ENCODE measurements around the gene ST3GAL5.
A peak's percentile ranks its signal among the peaks of the same experiment; 100 is the strongest.

Gene ST3GAL5

GRCh38 chr2:85803704-85804425 is 84.9 kb downstream of the ST3GAL5 start:
- no peak for DNase-seq (ENCODE audit: extremely low read depth, low read depth)
- H3K4me3 ChIP-seq (replicated peaks; ENCODE audit: low read depth, low read length): no peak overlapping the region
- TF ChIP-seq CTCF (IDR thresholded peaks at IDR 0.05; ENCODE audit: low read depth, low read length, missing control alignments): no peak

- no peak for TF ChIP-seq CTCF (IDR thresholded peaks at IDR 0.05; ENCODE audit: low read depth, low read length, missing control alignments)
- DNase-seq (ENCODE audit: extremely low read depth, low read depth): no peak
- no peak overlapping the region for H3K4me3 ChIP-seq (replicated peaks; ENCODE audit: low read depth, low read length)
These were observed 86.3 kb downstream of the ST3GAL5 start for GRCh38 chr2:85802354-85803103.

- no peak for TF ChIP-seq CTCF (IDR thresholded peaks at IDR 0.05; ENCODE audit: low read depth, low read length, missing control alignments)
- no peak overlapping the region for H3K4me3 ChIP-seq (replicated peaks; ENCODE audit: low read depth, low read length)
- no peak for DNase-seq (ENCODE audit: extremely low read depth, low read depth)
These were observed 86.9 kb downstream of the ST3GAL5 start for GRCh38 chr2:85801871-85802270.

- no peak overlapping the region for H3K4me3 ChIP-seq (replicated peaks; ENCODE audit: low read depth, low read length)
- TF ChIP-seq CTCF (IDR thresholded peaks at IDR 0.05; ENCODE audit: low read depth, low read length, missing control alignments): no peak
- no peak for DNase-seq (ENCODE audit: extremely low read depth, low read depth)
These were observed 88.2 kb downstream of the ST3GAL5 start for GRCh38 chr2:85800586-85800985.

- DNase-seq (ENCODE audit: extremely low read depth, low read depth): no peak
- H3K4me3 ChIP-seq (replicated peaks; ENCODE audit: low read depth, low read length): no peak overlapping the region
- no peak for TF ChIP-seq CTCF (IDR thresholded peaks at IDR 0.05; ENCODE audit: low read depth, low read length, missing control alignments)
These were observed 89.4 kb downstream of the ST3GAL5 start for GRCh38 chr2:85799215-85799956.

- no peak overlapping the region for H3K4me3 ChIP-seq (replicated peaks; ENCODE audit: low read depth, low read length)
- TF ChIP-seq CTCF (IDR thresholded peaks at IDR 0.05; ENCODE audit: low read depth, low read length, missing control alignments): peak; percentile 62
- no peak for DNase-seq (ENCODE audit: extremely low read depth, low read depth)
These were observed 90.9 kb downstream of the ST3GAL5 start for GRCh38 chr2:85797921-85798320.
